WTC11 (cell line): ENCODE data around the gene AADACL2. TPM values are rescaled to one million over a fixed set of nuclear protein-coding genes. Genes with fewer than 3 reads are reported as not detected.

Experiments used
- ATAC-seq: fragments of 200-7000 bp; cut with Tn5 transposase; 2 replicates; pipeline ENCODE4 v1.10.0; 2021; ENCODE audit warnings: mild to moderate bottlenecking, moderate library complexity
- CTCF ChIA-PET: fragments of 300-600 bp; sonication (Branson Sonifier 250); formaldehyde crosslinking; loops from one replicate; lab custom pipeline; 2021; ENCODE audit warnings: antibody characterized with exemption; lab: Charles Lee
- POLR2A ChIA-PET: fragments of 350-600 bp; sonication (Branson Sonifier 250); formaldehyde crosslinking; loops from one replicate; lab custom pipeline; 2021; ENCODE audit warnings: antibody characterized with exemption; lab: Charles Lee
- DNase-seq: peaks from one replicate; pipeline ENCODE4 v3.0.0; 2021; ENCODE audit warnings: low spot score
- H3K27ac Mint-ChIP-seq: 2 replicates; pipeline ENCODE4 v1.8.0; 2021; ENCODE audit warnings: mixed read lengths
- H3K27me3 Mint-ChIP-seq: 2 replicates; pipeline ENCODE4 v1.8.0; 2021; ENCODE audit warnings: low read depth, mild to moderate bottlenecking, moderate library complexity, mixed read lengths
- H3K36me3 Mint-ChIP-seq: 2 replicates; pipeline ENCODE4 v1.8.0; 2021; ENCODE audit warnings: mixed read lengths
- H3K4me1 Mint-ChIP-seq: 2 replicates; pipeline ENCODE4 v1.8.0; 2022; ENCODE audit warnings: mixed read lengths
- H3K4me3 Mint-ChIP-seq: 2 replicates; pipeline ENCODE4 v1.8.0; 2021; ENCODE audit warnings: mild to moderate bottlenecking, moderate library complexity, mixed read lengths
- H3K9me3 Mint-ChIP-seq: 2 replicates; pipeline ENCODE4 v1.8.0; 2021; ENCODE audit warnings: mixed read lengths
- ELF4 ChIP-seq: sonication (generic); formaldehyde crosslinking; IDR thresholded peaks from 2 replicates; pipeline ENCODE4 v1.8.1; 2022; ENCODE audit warnings: low read depth, mild to moderate bottlenecking, moderate library complexity, missing genetic modification reagents
- GRHL2 ChIP-seq: fragments of 250-450 bp; sonication (Bioruptor Pico); IDR thresholded peaks from 2 replicates; pipeline ENCODE4 v1.8.0; 2022; ENCODE audit warnings: mild to moderate bottlenecking, moderate library complexity; ENCODE audit not compliant: insufficient replicate concordance, severe bottlenecking
- MYBL2 ChIP-seq: sonication (generic); formaldehyde crosslinking; IDR thresholded peaks from 2 replicates; pipeline ENCODE4 v1.8.1; 2023; ENCODE audit warnings: mild to moderate bottlenecking, moderate library complexity, missing genetic modification reagents
- NFATC4 ChIP-seq: fragments of 250-450 bp; sonication (Bioruptor Pico); IDR thresholded peaks from 2 replicates; pipeline ENCODE4 v1.9.0; 2021; ENCODE audit warnings: mild to moderate bottlenecking
- PRRX2 ChIP-seq: fragments of 250-450 bp; sonication (Bioruptor Pico); IDR thresholded peaks from 2 replicates; pipeline ENCODE4 v1.8.0; 2021; ENCODE audit warnings: mild to moderate bottlenecking
- SMAD3 ChIP-seq: sonication (generic); formaldehyde crosslinking; IDR thresholded peaks from 2 replicates; pipeline ENCODE4 v1.8.0; 2022; ENCODE audit warnings: missing genetic modification reagents, mild to moderate bottlenecking, borderline replicate concordance
- SP1 ChIP-seq: sonication (generic); formaldehyde crosslinking; conservative IDR thresholded peaks from 2 replicates; pipeline ENCODE4 v1.8.1; 2022; ENCODE audit warnings: missing genetic modification reagents
- TCF7 ChIP-seq: sonication (generic); formaldehyde crosslinking; IDR thresholded peaks from 2 replicates; pipeline ENCODE4 v1.8.0; 2022; ENCODE audit warnings: mild to moderate bottlenecking, low read depth, missing genetic modification reagents, moderate library complexity
- TEAD4 ChIP-seq: sonication (generic); formaldehyde crosslinking; IDR thresholded peaks from 2 replicates; pipeline ENCODE4 v1.8.0; 2022; ENCODE audit warnings: mild to moderate bottlenecking, missing genetic modification reagents
- ZBTB21 ChIP-seq: sonication (generic); formaldehyde crosslinking; IDR thresholded peaks from 2 replicates; pipeline ENCODE4 v1.8.1; 2023; ENCODE audit warnings: mild to moderate bottlenecking, missing genetic modification reagents, borderline replicate concordance
- ZNF219 ChIP-seq: sonication (generic); formaldehyde crosslinking; IDR thresholded peaks from 2 replicates; pipeline ENCODE4 v1.8.0; 2023; ENCODE audit warnings: missing genetic modification reagents, mild to moderate bottlenecking, borderline replicate concordance
- ZNF263 ChIP-seq: sonication (generic); formaldehyde crosslinking; IDR thresholded peaks from 2 replicates; pipeline ENCODE4 v1.8.1; 2022; ENCODE audit warnings: low read depth, mild to moderate bottlenecking, moderate library complexity, missing genetic modification reagents
- ZNF396 ChIP-seq: fragments of 250-450 bp; sonication (Bioruptor Pico); IDR thresholded peaks from 2 replicates; pipeline ENCODE4 v1.8.0; 2021; ENCODE audit warnings: mild to moderate bottlenecking, moderate library complexity, borderline replicate concordance
- ZNF423 ChIP-seq: fragments of 250-450 bp; sonication (Bioruptor Pico); IDR thresholded peaks from 2 replicates; pipeline ENCODE4 v2.1.2; 2022; ENCODE audit warnings: mild to moderate bottlenecking, moderate library complexity
- total RNA-seq: library from RNA; stranded (reverse); gene quantifications from 3 replicates; pipeline ENCODE4 v1.2.3, GENCODE V29; 2021
- TF ChIP-seq, protein P1 (sequence below): sonication (generic); formaldehyde crosslinking; conservative IDR thresholded peaks from 2 replicates; pipeline ENCODE4 v1.8.1; 2022; ENCODE audit warnings: mild to moderate bottlenecking, missing genetic modification reagents
- TF ChIP-seq, protein P2 (sequence below): fragments of 250-450 bp; sonication (Bioruptor Pico); conservative IDR thresholded peaks from 2 replicates; pipeline ENCODE4 v1.9.0; 2021; ENCODE audit warnings: mild to moderate bottlenecking
- TF ChIP-seq, protein P3 (sequence below): sonication (generic); formaldehyde crosslinking; IDR thresholded peaks from 2 replicates; pipeline ENCODE4 v1.8.0; 2023; ENCODE audit warnings: missing genetic modification reagents
- TF ChIP-seq, protein P4 (sequence below): sonication (generic); formaldehyde crosslinking; IDR thresholded peaks from 2 replicates; pipeline ENCODE4 v1.8.0; 2022; ENCODE audit warnings: mild to moderate bottlenecking, missing genetic modification reagents
- TF ChIP-seq, protein P5 (sequence below): sonication (generic); formaldehyde crosslinking; conservative IDR thresholded peaks from 2 replicates; pipeline ENCODE4 v1.8.1; 2023; ENCODE audit warnings: mild to moderate bottlenecking, low read depth, missing genetic modification reagents, moderate library complexity
- TF ChIP-seq, protein P6 (sequence below): sonication (generic); formaldehyde crosslinking; IDR thresholded peaks from 2 replicates; pipeline ENCODE4 v1.8.1; 2023; ENCODE audit warnings: mild to moderate bottlenecking, missing genetic modification reagents
- TF ChIP-seq, protein P7 (sequence below): sonication (generic); formaldehyde crosslinking; IDR thresholded peaks from 2 replicates; pipeline ENCODE4 v1.8.1; 2023; ENCODE audit warnings: mild to moderate bottlenecking, moderate library complexity, missing genetic modification reagents

The AADACL2 gene
- total RNA-seq, 1 experiment from 2014 or later = not detected

DNA sequence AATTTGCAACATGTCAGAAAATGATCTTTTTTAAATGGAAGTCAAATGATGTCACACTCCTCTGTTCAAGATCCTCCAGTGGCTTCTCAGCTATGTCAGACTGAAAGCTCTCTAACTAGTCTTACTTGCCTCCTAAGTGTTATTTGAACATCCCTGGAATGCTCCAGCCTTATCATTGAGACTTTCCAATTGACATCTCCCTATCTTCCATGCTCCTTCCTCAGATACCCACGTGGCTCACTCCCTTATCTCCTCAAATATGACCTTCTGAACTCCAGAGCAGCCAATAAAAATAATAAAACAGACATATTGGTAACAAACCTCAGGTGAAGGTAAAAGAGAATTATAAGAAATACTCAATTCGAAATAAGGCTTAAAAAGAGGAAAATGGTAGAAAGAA is 54.7 kb downstream of the AADACL2 start:
- no peaks in the 10 kb centered on the region for H3K27me3 Mint-ChIP-seq
- DNase-seq = no peak
- ChIA-PET CTCF (no interaction called here), POLR2A (interaction anchor here (0.7 kb wide), 1 partner anchor 129 kb away, joined by 6 read pairs; no protein-coding TSS in a partner anchor)
- H3K36me3 Mint-ChIP-seq = no peaks in the 10 kb centered on the region
- peaks cover 4% of the 10 kb centered on the region; the same call in 1 of the 2 replicates for H3K9me3 Mint-ChIP-seq
- no peak overlapping the region for H3K27ac Mint-ChIP-seq
- H3K4me1 Mint-ChIP-seq = no peaks in the 10 kb centered on the region
- TF ChIP-seq TEAD4 (no peak), PRRX2 (no peak), SMAD3 (CRISPR knock-in tag) (no peak), ZNF219 (no peak), ZNF396 (CRISPR knock-in tag) (no peak), TCF7 (CRISPR knock-in tag) (no peak), SP1 (no peak)
- TF ChIP-seq, protein P1, sequence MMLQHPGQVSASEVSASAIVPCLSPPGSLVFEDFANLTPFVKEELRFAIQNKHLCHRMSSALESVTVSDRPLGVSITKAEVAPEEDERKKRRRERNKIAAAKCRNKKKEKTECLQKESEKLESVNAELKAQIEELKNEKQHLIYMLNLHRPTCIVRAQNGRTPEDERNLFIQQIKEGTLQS = no peak
- TF ChIP-seq, protein P2, sequence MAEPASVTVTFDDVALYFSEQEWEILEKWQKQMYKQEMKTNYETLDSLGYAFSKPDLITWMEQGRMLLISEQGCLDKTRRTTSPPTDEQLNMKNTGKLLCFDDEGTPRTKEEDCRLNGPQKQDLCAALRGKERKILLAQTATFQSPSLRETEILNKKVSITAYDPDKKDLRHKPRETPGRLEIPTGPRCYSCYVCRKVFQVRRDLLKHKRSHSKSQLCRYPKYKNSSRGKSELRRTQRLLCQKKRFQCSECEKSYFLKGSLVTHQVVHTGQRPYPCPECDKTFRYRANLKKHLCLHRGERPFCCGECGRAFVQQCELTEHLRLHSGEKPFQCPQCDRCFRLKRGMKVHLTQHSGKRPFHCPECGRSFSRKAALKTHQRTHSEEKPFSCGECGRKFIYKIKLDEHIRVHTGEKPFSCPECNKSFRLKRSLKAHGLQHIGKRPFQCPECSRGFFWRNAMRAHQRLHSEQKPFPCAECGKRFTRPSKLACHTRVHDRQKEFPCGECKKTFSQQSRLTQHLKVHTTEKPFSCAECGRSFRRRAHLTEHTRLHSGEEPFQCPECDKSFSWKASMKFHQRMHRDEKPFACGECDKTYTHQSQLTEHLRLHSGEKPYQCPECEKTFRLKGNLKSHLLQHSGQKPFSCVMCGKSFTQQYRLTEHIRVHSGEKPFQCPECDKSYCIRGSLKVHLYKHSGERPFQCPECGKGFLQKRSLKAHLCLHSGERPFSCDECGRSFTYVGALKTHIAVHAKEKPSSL (CRISPR knock-in tag) = no peak
- TF ChIP-seq, protein P3, sequence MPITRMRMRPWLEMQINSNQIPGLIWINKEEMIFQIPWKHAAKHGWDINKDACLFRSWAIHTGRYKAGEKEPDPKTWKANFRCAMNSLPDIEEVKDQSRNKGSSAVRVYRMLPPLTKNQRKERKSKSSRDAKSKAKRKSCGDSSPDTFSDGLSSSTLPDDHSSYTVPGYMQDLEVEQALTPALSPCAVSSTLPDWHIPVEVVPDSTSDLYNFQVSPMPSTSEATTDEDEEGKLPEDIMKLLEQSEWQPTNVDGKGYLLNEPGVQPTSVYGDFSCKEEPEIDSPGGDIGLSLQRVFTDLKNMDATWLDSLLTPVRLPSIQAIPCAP (CRISPR knock-in tag) = no peak
- TF ChIP-seq, protein P4, sequence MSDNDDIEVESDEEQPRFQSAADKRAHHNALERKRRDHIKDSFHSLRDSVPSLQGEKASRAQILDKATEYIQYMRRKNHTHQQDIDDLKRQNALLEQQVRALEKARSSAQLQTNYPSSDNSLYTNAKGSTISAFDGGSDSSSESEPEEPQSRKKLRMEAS = no peak
- TF ChIP-seq, protein P5, sequence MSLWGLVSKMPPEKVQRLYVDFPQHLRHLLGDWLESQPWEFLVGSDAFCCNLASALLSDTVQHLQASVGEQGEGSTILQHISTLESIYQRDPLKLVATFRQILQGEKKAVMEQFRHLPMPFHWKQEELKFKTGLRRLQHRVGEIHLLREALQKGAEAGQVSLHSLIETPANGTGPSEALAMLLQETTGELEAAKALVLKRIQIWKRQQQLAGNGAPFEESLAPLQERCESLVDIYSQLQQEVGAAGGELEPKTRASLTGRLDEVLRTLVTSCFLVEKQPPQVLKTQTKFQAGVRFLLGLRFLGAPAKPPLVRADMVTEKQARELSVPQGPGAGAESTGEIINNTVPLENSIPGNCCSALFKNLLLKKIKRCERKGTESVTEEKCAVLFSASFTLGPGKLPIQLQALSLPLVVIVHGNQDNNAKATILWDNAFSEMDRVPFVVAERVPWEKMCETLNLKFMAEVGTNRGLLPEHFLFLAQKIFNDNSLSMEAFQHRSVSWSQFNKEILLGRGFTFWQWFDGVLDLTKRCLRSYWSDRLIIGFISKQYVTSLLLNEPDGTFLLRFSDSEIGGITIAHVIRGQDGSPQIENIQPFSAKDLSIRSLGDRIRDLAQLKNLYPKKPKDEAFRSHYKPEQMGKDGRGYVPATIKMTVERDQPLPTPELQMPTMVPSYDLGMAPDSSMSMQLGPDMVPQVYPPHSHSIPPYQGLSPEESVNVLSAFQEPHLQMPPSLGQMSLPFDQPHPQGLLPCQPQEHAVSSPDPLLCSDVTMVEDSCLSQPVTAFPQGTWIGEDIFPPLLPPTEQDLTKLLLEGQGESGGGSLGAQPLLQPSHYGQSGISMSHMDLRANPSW (CRISPR knock-in tag) = no peak
- ATAC-seq = no peak
- no peak overlapping the region for H3K4me3 Mint-ChIP-seq

DNA sequence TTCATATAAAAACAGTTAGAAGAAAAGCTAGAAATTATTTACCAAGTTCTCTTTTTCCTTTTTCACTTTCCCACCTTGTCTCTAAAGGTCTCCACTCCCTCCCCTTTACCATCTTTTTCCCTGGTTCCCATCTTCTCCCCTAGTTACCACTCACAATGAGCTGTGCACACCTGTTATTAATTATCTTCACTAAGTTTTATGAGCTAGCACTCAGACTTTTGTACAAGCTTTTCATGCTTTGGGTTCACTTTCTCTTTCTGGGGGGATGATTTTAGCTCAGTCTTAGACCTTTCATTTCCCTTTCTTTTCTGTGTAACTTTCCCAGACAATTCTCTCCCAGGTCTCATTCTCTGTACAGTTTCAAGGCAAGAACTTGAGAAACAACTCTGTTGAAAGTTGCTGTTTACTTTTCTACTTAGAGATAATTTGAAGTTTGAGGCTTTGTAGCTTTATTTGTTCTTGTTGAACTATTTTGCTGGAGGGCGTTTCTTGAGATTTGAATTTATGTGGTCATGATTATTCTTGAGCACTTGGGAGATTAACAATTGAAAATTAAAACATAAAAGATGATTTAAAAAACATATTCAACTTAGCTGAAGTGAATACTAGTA is 56.2 kb downstream of the AADACL2 start:
- Mint-ChIP-seq H3K27ac (no peak overlapping the region), H3K4me1 (no peaks in the 10 kb centered on the region), H3K27me3 (no peaks in the 10 kb centered on the region), H3K4me3 (no peak overlapping the region), H3K9me3 (peaks cover 4% of the 10 kb centered on the region; the same call in 1 of the 2 replicates), H3K36me3 (no peaks in the 10 kb centered on the region)
- ChIA-PET CTCF (no interaction called here), POLR2A (no interaction called here)
- DNase-seq (no peak), ATAC-seq (no peak)
- TF ChIP-seq ZBTB21 (CRISPR knock-in tag) (no peak), ZNF263 (CRISPR knock-in tag) (no peak), NFATC4 (no peak), ELF4 (CRISPR knock-in tag) (no peak), GRHL2 (no peak), ZNF423 (CRISPR knock-in tag) (no peak), MYBL2 (CRISPR knock-in tag) (no peak)
- TF ChIP-seq, protein P1 = no peak
- TF ChIP-seq, protein P2 (CRISPR knock-in tag) = no peak
- TF ChIP-seq, protein P6, sequence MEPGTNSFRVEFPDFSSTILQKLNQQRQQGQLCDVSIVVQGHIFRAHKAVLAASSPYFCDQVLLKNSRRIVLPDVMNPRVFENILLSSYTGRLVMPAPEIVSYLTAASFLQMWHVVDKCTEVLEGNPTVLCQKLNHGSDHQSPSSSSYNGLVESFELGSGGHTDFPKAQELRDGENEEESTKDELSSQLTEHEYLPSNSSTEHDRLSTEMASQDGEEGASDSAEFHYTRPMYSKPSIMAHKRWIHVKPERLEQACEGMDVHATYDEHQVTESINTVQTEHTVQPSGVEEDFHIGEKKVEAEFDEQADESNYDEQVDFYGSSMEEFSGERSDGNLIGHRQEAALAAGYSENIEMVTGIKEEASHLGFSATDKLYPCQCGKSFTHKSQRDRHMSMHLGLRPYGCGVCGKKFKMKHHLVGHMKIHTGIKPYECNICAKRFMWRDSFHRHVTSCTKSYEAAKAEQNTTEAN = no peak
- TF ChIP-seq, protein P7, sequence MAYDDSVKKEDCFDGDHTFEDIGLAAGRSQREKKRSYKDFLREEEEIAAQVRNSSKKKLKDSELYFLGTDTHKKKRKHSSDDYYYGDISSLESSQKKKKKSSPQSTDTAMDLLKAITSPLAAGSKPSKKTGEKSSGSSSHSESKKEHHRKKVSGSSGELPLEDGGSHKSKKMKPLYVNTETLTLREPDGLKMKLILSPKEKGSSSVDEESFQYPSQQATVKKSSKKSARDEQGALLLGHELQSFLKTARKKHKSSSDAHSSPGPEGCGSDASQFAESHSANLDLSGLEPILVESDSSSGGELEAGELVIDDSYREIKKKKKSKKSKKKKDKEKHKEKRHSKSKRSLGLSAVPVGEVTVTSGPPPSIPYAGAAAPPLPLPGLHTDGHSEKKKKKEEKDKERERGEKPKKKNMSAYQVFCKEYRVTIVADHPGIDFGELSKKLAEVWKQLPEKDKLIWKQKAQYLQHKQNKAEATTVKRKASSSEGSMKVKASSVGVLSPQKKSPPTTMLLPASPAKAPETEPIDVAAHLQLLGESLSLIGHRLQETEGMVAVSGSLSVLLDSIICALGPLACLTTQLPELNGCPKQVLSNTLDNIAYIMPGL (CRISPR knock-in tag) = no peak
